GM12865 (cell line): ENCODE data around the gene PPIF.

Source experiments
- DNase-seq: peaks from one replicate; pipeline ENCODE4 v3.0.0; 2010; ENCODE audit warnings: low read depth
- H3K4me3 ChIP-seq: 2 replicates; pipeline ENCODE4 v1.5.1; 2011; ENCODE audit warnings: mild to moderate bottlenecking, low read depth, low read length, control low read depth
- TF ChIP-seq, protein P1 (sequence below): IDR thresholded peaks from 2 replicates; pipeline ENCODE4 v1.5.1; 2011; ENCODE audit warnings: low read length, control low read depth, low read depth, inconsistent platforms; ENCODE audit not compliant: insufficient read depth; ENCODE audit errors: missing control alignments

Gene PPIF

DNA sequence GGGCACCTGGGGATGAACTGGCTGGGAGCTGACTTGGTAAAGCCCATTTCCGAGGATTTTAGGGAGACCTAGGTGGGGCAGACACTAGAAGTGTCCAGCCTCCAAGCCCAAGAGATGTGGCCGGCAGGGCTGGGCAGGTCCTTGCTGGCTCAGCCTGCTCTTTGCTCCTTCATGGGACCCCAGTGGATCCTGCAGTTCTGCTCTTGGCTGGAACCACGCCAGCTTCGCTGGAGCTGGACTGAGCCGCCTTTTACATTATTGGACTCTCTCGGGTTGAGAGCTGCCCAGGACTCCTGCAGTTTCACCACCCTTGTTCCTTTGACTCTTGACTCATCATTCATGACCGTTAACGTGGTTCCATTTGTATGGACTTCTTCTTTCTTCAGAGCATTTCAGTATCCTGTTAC is 5.7 kb downstream of the PPIF start:
- TF ChIP-seq, protein P1, sequence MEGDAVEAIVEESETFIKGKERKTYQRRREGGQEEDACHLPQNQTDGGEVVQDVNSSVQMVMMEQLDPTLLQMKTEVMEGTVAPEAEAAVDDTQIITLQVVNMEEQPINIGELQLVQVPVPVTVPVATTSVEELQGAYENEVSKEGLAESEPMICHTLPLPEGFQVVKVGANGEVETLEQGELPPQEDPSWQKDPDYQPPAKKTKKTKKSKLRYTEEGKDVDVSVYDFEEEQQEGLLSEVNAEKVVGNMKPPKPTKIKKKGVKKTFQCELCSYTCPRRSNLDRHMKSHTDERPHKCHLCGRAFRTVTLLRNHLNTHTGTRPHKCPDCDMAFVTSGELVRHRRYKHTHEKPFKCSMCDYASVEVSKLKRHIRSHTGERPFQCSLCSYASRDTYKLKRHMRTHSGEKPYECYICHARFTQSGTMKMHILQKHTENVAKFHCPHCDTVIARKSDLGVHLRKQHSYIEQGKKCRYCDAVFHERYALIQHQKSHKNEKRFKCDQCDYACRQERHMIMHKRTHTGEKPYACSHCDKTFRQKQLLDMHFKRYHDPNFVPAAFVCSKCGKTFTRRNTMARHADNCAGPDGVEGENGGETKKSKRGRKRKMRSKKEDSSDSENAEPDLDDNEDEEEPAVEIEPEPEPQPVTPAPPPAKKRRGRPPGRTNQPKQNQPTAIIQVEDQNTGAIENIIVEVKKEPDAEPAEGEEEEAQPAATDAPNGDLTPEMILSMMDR = no peak
- no peak for DNase-seq
- no peak overlapping the region for H3K4me3 ChIP-seq

DNA sequence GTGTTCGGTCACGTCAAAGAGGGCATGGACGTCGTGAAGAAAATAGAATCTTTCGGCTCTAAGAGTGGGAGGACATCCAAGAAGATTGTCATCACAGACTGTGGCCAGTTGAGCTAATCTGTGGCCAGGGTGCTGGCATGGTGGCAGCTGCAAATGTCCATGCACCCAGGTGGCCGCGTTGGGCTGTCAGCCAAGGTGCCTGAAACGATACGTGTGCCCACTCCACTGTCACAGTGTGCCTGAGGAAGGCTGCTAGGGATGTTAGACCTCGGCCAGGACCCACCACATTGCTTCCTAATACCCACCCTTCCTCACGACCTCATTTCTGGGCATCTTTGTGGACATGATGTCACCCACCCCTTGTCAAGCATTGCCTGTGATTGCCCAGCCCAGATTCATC is 6.5 kb downstream of the PPIF start:
- no peak for DNase-seq
- H3K4me3 ChIP-seq = no peak overlapping the region
- TF ChIP-seq, protein P1 = no peak

DNA sequence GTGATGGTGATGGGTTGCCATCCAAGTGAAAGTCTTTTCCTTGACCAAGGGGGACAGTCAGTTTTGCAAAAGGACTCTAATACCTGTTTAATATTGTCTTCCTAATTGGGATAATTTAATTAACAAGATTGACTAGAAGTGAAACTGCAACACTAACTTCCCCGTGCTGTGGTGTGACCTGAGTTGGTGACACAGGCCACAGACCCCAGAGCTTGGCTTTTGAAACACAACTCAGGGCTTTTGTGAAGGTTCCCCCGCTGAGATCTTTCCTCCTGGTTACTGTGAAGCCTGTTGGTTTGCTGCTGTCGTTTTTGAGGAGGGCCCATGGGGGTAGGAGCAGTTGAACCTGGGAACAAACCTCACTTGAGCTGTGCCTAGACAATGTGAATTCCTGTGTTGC is 6.9 kb downstream of the PPIF start:
- no peak for DNase-seq

GRCh38 chr10:79354615-79355014 is 7.3 kb downstream of the PPIF start:
- no peak for DNase-seq
- TF ChIP-seq, protein P1 = no peak
- H3K4me3 ChIP-seq = no peak overlapping the region

More for the DNA sequence above, 6.9 kb downstream of the PPIF start:
- no peak overlapping the region for H3K4me3 ChIP-seq
- TF ChIP-seq, protein P1 = no peak

DNA sequence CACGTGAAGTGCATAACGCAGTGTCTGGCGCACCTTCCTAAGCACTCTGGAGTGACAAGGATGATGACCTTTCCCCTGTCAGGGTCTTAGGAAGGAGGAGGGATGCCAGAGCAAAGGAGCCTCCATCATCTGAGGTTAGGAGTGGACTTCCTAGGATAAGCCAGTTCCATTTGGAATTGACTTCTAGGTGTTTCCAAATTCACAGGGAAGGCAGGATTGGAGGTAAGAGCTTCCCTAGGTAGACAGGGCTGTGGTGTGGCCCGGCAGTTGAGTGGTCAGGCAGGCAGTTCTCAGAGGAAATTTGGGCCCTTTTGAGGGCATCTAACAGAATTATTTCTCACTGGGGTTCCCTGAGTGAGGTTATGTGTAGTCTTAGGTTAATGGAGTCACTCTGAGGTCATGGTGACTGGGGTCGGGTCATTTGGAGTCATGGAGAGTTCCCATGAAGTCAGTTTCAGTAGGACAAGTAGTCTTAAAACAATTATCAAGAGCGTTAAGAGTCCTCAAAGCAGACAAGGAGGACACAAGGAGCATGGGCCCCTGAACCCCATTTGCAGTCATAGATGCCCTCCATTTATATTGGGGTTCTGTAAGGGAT is 8.2 kb downstream of the PPIF start:
- DNase-seq = no peak
- TF ChIP-seq, protein P1 = no peak
- no peak overlapping the region for H3K4me3 ChIP-seq

DNA sequence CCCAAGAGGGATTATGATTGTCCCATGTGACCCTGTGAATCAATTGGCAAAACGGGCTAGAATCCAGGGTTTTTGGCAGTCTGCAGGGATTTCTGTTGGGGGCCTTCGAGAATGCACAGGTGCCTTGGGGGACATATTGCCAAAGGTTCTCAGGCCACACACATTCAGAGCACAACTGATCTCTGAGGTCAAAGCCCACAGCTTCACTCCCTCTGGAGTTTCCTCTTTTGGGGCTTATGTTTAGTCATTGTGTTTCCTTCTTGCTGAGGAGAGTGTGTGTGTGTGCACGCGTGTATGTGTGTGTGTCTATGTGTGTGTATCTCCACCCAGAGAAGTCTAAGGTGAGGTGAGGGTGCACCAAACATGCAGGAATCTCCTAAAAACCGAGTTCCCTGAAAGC is 8.8 kb downstream of the PPIF start:
- DNase-seq = peak; percentile 34
- H3K4me3 ChIP-seq = no peak overlapping the region
- TF ChIP-seq, protein P1 = no peak

DNA sequence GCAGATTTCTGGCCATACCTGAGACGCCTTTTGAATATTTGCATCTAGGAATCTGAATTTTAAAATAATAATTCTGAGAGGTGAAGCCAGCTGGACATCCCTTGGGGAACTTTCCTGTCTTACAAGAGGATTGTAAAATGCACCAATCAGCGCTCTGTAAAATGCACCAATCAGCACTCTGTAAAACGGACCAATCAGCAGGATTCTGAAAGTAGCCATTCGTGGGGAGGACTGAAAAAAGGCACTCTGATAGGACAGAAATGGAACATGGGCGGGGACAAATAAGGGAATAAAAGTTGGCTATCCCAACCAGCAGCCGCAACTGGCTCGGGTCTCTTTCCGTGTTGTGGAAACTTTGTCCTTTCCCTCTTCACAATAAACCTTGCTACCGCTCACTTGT is 9.9 kb downstream of the PPIF start:
- H3K4me3 ChIP-seq = no peak overlapping the region
- TF ChIP-seq, protein P1 = no peak
- no peak for DNase-seq
